HG02642 (cell line): ENCODE measurements around the gene TF.

Experiments used
- ATAC-seq: cut with Tn5 transposase; IDR thresholded peaks from one replicate; pipeline ENCODE4 v1.9.1; 2021; ENCODE audit warnings: mild to moderate bottlenecking; ENCODE audit not compliant: unreplicated experiment, poor library complexity

Gene TF

DNA sequence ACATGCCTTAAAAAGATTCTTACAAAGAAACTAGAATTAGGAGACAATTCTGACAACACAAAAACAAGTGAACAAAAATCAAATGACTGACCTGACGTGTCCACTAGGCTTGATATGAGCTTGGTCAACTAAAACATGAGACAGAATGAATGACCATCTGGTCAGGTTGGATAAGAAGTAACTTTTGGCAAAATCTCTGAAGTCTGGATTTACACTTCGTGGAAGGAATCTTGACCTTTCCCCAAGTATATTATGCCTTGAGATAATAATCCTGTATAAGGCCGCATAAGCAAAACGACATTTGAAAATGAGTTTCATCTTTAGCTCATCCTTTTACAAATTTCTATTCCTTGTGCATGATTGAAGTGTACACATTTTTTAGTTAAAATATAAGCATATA is 1.1 kb upstream of the TF start:
- no peak for ATAC-seq

DNA sequence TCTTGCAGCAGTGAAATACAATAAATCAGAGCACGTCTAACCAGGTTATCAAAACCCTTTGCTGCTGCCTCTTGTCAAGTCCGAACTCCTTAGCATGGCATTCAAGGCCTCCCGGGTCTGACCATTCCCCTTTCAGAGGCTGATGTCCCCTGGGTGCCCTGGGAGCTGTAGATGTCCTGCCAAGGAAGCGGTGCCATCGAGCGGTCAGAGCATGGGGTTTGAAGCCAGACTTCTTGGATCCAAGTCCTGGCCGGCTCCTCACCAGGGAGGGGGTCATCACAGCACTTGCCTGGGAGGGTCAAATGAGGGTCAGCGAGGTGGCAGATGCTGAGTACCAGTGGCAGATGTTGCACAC is 496 bp downstream of the TF start:
- no peak for ATAC-seq

DNA sequence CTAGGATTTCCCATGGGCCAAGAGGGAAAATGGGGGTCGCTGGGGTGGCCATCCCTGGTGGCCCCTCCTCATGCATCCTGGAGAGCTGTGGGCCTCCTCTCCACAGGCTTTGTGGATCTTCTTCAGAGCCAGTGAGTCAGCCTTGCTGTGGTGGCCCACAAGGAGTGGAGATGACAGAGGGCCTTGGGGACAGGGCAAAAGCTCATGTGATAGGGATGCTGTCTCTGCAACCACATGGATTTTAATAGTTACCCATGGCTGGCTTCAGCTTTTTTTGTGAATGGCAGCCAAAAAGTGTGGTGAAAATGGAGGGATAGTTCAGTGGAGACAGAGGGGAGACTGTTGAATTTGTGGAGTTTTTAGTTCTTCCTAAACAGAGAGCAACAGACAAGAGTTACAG is 1.2 kb downstream of the TF start:
- no peak for ATAC-seq

DNA sequence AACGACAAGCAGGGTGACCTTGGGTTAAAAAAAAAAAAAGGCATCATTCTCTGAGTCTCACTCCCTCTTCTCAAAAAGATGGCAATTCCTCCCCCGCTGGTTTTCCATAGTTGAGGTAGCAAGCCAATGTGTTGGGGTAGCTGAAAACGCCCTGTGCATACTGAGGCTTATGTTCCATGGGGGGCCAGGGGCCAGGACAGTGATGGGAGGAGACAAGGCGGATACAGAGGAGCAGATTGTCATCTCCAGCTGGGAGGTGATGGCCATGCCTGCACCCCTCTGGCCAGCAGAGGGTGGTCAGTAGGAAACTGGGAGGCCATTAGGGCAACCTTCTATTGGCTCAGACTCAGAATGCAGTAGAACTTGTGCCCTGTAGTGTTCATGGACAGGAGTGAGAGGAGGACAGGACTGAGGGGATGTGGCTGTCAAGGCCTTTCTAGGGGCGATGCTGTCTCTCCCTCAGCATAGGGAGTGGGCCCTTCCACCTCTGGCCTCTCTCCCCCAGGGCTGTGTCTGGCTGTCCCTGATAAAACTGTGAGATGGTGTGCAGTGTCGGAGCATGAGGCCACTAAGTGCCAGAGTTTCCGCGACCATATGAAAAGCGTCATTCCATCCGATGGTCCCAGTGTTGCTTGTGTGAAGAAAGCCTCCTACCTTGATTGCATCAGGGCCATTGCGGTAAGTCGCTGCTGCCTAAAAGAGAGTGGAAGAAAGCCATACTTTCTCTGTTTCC is 1.9 kb downstream of the TF start:
- ATAC-seq: no peak

DNA sequence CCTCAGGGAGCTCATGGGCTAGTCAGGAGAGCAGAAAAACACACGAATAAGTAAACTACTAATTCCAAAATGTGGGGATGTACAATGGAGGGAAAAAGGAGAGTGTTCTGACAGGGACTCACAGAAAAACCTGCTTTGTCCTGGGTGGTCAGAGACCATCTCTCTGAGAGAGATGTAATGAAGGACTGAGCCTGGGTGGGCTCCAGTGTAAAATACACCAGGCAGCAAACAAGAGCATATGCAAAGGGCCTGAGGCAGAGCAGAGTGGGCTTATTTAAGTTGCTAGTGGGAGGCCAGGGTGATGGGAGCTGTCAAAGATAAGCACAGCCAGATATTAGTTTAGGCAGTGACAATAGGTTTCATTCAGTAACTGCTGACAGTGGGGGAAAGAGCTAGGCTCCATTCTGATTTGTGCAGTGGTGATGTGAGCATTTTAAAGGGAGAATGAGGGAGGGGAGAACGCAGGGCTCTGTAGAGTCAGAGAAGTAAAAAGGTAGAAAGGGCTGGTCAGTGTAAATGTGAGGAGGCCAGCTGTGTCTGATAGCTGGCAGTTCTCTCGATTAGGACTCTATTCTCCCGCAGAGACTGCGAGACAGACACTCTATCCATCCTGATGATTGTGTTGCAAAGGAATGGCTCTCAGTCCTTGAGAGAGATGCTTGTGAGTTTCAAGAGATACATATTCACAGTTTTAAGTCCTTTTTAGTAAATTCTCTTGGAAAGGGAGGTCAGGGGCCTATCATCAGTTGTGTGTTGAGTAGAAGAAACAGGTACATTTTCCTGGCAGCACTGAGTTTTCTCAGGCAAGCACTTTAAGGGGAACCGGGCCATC is 3.5 kb downstream of the TF start:
- ATAC-seq: no peak

DNA sequence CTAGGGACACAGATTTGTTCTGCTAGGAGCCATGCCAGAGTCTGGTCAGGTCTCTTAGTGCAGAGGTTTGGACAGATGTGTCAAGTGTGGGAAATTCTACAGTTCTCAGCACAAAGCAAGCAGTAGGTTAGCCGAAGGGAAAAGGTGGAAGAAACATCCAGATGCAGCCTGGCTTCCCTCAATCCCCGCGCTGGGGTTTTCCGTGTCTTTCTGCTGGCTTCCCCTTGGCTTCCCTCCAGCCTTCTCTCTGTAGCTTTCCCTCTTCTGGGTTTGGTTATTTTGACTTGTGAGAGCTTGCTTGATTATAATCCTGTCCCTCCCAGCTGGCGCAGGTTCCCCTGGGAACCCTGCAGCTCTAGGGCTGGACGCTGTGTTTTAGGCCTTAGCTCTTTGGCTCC is 4.1 kb downstream of the TF start:
- ATAC-seq: no peak

DNA sequence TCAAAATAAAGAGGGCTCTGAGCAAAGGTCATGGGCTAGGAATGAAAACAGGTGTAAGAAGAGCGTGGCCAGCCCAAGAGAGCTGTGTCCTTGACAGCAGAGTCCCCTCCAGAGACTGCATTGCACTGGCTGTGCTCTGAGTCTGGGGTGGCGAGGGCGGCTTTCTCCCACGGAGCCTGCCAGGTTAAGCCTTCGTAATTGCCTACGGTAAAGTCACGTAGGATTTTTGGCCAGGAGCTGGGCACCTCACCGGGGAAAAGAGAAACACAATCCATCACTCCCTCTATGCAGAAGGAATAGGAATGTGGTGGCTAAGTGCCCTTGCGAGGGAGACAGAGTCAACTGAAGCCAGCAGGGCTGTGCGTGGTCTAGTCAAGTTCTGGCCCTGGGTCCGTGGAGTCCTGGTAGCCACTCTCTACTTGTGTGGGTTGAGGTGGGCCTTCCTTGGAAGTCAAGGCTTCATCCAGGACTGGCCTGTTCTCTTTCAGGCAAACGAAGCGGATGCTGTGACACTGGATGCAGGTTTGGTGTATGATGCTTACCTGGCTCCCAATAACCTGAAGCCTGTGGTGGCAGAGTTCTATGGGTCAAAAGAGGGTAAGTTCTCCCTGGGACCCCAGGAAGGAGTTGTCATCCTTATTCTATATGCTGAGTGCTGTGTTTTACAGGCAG is 7.0 kb downstream of the TF start:
- ATAC-seq: no peak

DNA sequence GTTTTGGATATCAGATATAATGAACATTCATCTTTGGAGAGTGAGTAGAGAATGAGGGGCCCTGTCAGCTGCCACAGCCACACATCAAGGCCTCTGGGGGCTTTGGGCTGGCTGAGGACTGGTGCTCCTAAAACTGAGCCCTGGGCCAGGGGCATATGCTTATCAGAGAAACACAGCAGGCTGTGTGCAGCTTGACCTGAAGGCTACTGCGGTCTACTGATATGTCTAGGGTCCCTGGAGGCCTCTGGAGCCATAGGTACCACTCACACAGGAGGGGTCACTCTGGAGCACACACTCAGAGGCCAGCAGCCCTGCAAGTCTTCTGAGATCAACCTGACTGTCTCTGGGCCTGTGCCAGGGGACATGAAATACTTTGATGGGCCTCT is 7.6 kb downstream of the TF start:
- ATAC-seq: no peak

DNA sequence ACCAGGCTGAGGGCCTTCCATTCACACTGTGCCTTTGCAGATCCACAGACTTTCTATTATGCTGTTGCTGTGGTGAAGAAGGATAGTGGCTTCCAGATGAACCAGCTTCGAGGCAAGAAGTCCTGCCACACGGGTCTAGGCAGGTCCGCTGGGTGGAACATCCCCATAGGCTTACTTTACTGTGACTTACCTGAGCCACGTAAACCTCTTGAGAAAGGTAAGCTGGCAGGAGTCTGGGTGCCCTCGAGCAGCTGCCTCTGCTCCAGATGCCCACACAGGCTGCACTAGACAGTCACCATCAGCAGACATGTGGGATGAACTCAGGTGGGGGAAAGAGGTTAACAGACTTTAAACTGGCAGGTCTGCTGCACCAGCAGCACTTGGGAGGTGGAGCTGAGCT is 8.3 kb downstream of the TF start:
- no peak for ATAC-seq

DNA sequence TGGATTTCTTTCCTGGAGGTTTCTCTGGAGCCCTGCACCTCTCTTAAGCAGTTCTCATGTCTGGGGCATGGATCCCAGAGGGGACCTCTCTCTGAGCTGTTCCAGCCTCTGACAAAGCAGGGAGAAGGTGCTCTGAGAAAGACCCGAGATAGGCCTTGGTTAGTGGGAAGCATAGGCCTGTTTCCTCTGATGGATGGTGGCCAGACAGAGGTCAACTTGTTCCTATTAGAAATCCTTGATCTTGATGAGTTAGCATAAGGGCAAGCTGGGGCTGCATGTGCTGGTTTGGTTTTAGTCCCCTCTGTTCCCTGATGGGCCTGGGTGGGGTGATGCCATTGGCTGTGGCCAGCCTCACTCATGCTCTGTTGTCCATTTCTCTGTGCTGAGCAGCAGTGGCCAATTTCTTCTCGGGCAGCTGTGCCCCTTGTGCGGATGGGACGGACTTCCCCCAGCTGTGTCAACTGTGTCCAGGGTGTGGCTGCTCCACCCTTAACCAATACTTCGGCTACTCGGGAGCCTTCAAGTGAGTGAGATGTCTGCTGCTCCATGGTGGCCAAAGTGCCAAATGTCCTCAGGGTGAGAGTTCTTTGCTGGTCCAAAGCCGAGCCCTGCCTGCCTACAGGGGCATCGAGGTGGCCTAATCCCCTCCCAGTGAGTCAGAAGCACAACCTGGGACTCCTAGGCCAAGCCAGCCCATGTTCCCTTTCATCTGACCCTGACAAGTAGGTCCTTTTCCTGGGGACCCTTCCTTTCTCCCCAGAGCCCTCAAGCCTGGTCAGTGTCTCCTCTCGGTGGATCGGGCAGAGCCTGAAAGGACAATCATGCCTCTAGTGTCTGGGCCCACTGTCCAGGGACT is 9.0 kb downstream of the TF start:
- ATAC-seq: no peak

DNA sequence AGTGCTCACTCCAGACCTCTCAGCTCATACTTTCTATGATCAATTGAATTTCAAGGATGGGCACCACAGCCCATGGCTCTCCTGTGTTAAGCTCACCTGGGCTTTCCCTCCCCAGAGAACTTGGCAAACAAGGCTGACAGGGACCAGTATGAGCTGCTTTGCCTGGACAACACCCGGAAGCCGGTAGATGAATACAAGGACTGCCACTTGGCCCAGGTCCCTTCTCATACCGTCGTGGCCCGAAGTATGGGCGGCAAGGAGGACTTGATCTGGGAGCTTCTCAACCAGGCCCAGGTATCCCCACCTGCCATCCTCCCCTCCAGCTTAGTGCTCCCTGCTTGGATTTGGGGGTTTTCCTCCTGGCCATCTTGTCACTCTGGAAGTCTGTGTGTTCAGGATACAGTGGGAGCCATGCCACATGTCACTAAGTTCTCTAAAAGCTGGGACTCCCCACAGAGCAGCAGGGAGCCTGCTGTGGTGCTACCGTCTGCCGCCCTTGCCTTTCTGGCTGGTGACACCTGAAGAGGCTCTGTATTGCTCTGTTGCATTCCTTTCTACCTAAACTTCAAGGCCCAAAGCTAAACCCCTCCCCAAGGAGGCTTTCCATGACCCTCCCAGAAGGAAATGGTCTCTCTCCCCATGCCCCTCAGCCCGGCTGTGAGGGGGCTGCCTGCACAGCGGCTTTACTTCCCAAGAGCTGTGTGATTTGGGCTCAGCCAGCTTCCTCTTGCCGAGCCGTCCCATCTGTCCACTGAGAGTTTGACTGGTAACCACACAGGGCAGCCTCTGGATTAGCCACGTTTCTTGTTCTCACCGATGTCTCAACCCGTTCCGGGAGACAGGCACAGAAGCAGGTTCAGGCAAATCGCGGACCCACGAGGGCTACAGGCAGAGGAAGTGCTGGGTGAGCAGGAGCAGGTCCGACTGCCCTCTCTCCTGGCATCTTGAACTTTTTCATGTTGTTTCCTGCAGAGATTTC is 10.8 kb downstream of the TF start:
- no peak for ATAC-seq

DNA sequence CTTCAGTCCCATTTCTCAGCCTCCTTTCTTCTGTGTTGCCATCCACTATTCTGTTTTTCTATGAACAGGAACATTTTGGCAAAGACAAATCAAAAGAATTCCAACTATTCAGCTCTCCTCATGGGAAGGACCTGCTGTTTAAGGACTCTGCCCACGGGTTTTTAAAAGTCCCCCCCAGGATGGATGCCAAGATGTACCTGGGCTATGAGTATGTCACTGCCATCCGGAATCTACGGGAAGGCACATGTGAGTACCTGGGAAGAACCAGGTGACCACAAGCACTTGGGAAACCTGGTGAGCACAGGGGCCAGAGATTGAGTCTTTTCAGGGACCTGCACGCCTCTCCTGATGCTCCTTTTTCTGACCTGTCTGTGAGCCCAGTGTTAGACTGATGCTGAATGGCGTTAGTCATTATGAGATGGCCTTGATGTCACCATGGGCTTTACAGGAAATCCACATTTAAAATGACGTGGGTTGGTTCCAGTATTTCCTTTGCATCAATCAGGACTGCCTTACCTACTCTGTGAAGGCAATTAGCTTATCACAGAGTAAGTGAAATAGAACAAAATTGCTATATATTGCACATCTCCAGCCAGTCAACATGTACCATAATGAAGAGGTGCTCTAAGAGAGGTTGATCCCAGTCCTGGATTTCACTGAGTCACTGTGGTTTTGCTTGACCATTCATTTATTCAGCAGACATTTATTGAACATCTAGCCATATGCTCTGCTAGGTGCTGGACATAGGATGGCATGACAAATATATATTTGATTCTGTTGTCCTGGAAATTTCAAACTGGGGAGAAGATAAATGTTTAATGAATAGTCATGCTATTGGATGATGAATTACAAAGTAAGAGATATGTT is 11.7 kb downstream of the TF start:
- ATAC-seq: no peak

DNA sequence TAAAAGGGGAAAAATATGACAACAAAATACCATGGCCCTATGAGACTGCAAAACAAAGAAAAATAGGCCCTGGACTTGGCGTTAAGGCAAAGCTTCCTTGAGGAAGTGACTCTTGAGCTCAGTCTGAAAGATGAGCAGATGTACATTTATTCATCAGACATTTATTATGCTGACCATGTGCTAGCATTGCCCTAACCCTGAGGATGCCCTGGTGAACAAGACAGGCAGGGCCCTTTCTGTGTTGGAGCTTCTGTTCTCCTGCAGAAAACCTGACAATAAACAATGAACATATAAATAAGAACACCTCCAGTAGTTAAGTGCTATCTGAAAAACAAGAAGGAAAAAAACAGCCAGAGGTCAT is 12.4 kb downstream of the TF start:
- ATAC-seq: no peak

DNA sequence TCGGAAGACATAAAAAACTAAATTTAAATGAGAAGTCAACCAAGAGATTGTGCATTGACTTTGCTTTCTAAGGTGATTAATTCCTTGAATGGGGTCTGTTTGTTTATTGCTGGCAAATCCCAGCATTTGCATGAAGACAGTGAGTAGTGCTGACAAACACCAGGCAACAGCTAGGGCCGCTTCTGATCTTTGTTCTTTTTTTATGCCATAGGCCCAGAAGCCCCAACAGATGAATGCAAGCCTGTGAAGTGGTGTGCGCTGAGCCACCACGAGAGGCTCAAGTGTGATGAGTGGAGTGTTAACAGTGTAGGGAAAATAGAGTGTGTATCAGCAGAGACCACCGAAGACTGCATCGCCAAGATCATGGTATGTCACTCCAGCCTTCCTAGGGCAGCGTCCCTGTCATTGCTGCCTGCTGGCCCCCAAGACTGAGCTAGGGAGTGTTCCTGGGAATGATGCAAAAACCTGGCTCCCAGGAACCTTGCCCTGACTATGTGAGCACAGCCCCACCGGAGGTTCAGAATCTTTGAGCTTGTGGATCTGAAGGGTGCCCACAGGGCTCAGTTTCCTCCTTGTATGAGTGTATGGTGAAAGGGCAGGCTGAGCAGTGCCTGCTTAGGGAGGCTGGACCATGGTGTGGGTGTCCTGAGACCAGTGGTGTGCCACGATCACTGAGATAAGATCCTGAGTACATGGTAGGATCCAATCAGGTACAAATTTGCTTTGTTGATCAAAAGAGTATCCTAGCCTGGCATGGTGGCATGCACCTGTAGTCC is 13.0 kb downstream of the TF start:
- ATAC-seq: no peak

DNA sequence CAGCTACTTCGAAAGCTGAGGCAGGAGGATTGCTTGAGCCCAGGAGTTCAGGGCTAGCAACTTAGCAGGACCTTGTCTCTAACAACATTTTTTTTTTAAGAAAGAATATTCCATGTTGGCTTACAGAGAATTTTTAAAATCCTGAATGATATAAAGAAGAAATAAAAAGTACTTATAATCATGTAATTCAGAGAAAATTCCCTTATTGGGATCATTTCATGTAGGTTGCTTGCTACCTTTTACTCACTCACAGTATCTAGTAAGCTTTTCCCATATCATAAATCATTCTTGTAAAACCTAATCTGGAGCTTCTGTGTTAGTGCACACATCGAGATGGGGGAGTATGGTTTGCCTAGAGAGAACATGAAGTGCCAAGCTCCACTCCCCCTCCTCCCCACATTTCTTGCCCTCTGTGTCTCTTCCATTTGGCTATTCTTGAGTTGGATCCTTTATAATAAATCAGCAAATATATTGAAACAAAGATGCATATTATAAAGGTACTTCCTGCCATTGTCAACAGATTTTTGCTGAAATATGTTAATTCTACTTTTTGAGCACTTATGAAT is 13.6 kb downstream of the TF start:
- no peak for ATAC-seq

DNA sequence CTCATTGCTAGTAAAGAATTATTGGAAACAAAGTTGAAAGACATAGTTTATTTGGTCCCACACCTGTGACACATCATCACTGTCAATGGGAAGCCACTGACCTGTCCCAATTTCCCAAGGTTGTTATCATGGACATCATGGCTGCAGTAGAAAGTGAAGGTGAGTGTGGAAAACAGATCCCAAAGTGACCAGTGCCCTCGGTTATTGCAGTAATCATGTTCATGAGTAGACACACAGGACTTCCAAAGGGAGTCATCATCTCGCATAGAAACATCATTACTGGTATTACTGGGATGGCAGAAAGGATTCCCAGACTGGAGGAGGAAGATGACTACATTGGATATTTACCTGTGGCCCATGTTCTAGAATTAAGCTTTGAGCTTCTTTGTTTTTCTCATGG is 14.7 kb downstream of the TF start:
- no peak for ATAC-seq

DNA sequence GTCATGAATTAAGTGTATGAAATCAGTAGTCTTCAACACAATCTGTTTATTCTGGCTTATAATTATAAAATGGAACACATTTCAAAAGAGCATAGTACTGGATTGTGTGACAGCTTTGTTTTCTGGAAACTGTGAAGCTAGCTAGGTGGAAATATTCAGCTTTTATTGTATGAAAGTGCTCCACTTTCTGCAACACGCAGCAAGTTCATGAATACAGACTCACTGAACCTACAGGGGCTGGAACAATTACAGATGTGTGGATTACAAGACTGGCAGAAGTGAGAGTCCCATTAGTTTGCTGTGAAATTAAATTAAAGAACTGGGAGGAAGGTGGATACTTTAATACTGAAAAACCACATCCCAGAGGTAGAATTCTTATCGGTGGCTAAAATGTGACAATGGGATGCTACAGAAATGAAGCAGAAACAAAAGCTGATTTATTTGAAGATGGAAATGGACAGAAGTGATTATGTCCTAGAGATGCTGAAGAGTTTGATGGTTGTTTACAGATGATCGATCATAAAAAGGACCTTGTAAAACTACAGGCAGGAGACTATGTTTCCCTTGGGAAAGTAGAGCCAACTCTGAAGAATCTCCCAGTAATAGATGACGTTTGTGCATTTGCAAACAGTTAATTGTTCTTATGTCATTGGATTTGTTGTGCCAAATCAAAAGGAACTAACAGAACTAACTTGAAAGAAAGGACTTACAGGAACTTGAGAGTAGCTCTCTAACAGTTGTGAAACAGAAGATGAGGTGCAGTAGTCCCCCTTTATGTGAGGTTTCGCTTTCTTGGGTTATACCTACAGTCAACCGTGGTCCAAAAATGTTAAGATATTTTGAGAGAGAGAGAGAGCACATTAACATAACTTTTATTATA is 15.7 kb downstream of the TF start:
- ATAC-seq: no peak
